K562 (cell line): Measurements from ENCODE around the gene RASD1. TPM values are rescaled to one million over a fixed set of nuclear protein-coding genes. Genes with fewer than 3 reads are reported as not detected.

Experiments used
- ATAC-seq: fragments of 200-7000 bp; cut with Tn5 transposase; 3 replicates; pipeline ENCODE4 v1.9.1; 2020; ENCODE audit warnings: moderate library complexity
- BruUV-seq: library from RNA; stranded (reverse); fragments of 400-500 nt; replicated peaks from 2 replicates; lab custom pipeline; 2021; lab: Mats Ljungman, UMichigan
- CTCF ChIA-PET: fragments of 300-600 bp; formaldehyde crosslinking; extraction: SDS; loops from one replicate; lab custom pipeline; 2021; ENCODE audit warnings: low intra/inter-chr PET ratio; lab: Yijun Ruan, JAX
- POLR2A ChIA-PET: fragments of 300-600, 350-650 bp; sonication (Branson Sonifier 250); formaldehyde crosslinking; extraction: SDS; loops from one replicate; lab custom pipeline; 2021; ENCODE audit warnings: antibody characterized with exemption, inconsistent platforms; lab: Yijun Ruan, JAX
- DNase-seq, 4 experiments: peaks; one replicate each; pipeline versions ENCODE4 v3.0.0 to v3.0.0-alpha.2; 2011 to 2018; ENCODE audit warnings: low spot score in 3 of 4, mixed read lengths in 3 of 4; ENCODE audit errors: extremely low read depth in 1 of 4
- FAIRE-seq: peaks from 2 replicates; lab custom pipeline; 2011; peaks lifted over from hg19 to GRCh38; lab: Jason Lieb, UNC
- H2AFZ ChIP-seq: 2 replicates; pipeline ENCODE4 v1.6.0; 2011; ENCODE audit warnings: low read depth, low read length, control low read depth, inconsistent platforms
- H3K27ac ChIP-seq: fragments of 200-600 bp; 3 replicates; pipeline ENCODE4 v1.8.0; 2011; ENCODE audit warnings: low read depth, mild to moderate bottlenecking, control low read depth, inconsistent platforms, low read length, moderate library complexity, mixed read lengths; ENCODE audit errors: extremely low read depth
- H3K27me3 ChIP-seq, 2 experiments: fragments of 300-600 bp in 1 of 2; 2 replicates in 1 of 2; 3 replicates in 1 of 2; pipeline versions ENCODE4 v1.6.0 to v1.8.0; 2011; ENCODE audit warnings: inconsistent platforms in 2 of 2, low read length in 2 of 2, mild to moderate bottlenecking in 1 of 2, mixed read lengths in 1 of 2, moderate library complexity in 1 of 2; ENCODE audit not compliant: control insufficient read depth in 2 of 2, insufficient read depth in 2 of 2
- H3K36me3 ChIP-seq: fragments of 300-600 bp; 3 replicates; pipeline ENCODE4 v1.8.0; 2011; ENCODE audit warnings: mild to moderate bottlenecking, low read length, inconsistent platforms; ENCODE audit not compliant: control insufficient read depth, insufficient read depth
- H3K4me1 ChIP-seq, 2 experiments: fragments of 200-600 bp in 1 of 2; replicated peaks in 1 of 2; 2 replicates in 1 of 2; 3 replicates in 1 of 2; pipeline versions ENCODE4 v1.5.1 to v1.8.0; 2011; ENCODE audit warnings: inconsistent platforms in 2 of 2, low read length in 2 of 2, mild to moderate bottlenecking in 1 of 2, mixed read lengths in 1 of 2, moderate library complexity in 1 of 2; ENCODE audit not compliant: control insufficient read depth in 2 of 2, insufficient read depth in 2 of 2
- H3K4me2 ChIP-seq: 2 replicates; pipeline ENCODE4 v1.6.1; 2011; ENCODE audit warnings: low read length, control low read depth, inconsistent platforms, mixed read lengths; ENCODE audit not compliant: insufficient read depth
- H3K4me3 ChIP-seq: fragments of 200-600 bp; sonication (generic), shearing (Covaris generic); 2 replicates; pipeline ENCODE4 v1.5.1; 2016; ENCODE audit warnings: control low read depth, inconsistent platforms
- H3K79me2 ChIP-seq: fragments of 200-600 bp; 3 replicates; pipeline ENCODE4 v1.8.0; 2011; ENCODE audit warnings: low read length, inconsistent platforms; ENCODE audit not compliant: control insufficient read depth, insufficient read depth
- H3K9ac ChIP-seq, 2 experiments: 2 replicates each; pipeline versions ENCODE4 v1.6.0 to v1.6.1; 2011; ENCODE audit warnings: low read depth in 2 of 2, low read length in 2 of 2, control low read depth in 1 of 2, inconsistent platforms in 1 of 2, mild to moderate bottlenecking in 1 of 2, mixed read lengths in 1 of 2; ENCODE audit not compliant: insufficient read depth in 1 of 2
- H3K9me1 ChIP-seq: one replicate; pipeline ENCODE4 v1.6.0; 2011; ENCODE audit warnings: inconsistent platforms, mild to moderate bottlenecking, low read length, moderate library complexity; ENCODE audit not compliant: control insufficient read depth, insufficient read depth
- H3K9me3 ChIP-seq: replicated peaks from 2 replicates; pipeline ENCODE4 v1.5.1; 2011; ENCODE audit warnings: low read depth, low read length, inconsistent platforms; ENCODE audit not compliant: control insufficient read depth, insufficient read depth
- H4K20me1 ChIP-seq: replicated peaks from 2 replicates; pipeline ENCODE4 v1.6.1; 2011; ENCODE audit warnings: low read length, inconsistent platforms, mixed read lengths; ENCODE audit not compliant: control insufficient read depth, insufficient read depth
- EHMT2 ChIP-seq: fragments of 450-650 bp; IDR thresholded peaks from 2 replicates; pipeline ENCODE4 v1.6.1; 2018; ENCODE audit warnings: antibody characterized with exemption
- FOSL1 ChIP-seq: fragments of 200-800 bp; sonication (Bioruptor generic); conservative IDR thresholded peaks from 2 replicates; pipeline ENCODE4 v1.6.1; 2016; ENCODE audit warnings: missing genetic modification characterization, missing compliant biosample characterization
- FOXJ2 ChIP-seq: fragments of 200-800 bp; sonication (Bioruptor generic); IDR thresholded peaks from 2 replicates; pipeline ENCODE4 v1.6.1; 2016; ENCODE audit warnings: missing genetic modification characterization, missing compliant biosample characterization
- GABPA ChIP-seq: fragments of 200-800 bp; sonication (Bioruptor generic); conservative IDR thresholded peaks from 2 replicates; pipeline ENCODE4 v1.6.1; 2016; ENCODE audit warnings: low read depth, missing genetic modification characterization, missing compliant biosample characterization
- MEF2D ChIP-seq: conservative IDR thresholded peaks from 2 replicates; pipeline ENCODE4 v1.6.1; 2016; ENCODE audit warnings: low read depth, missing genetic modification characterization, missing compliant biosample characterization
- MYBL2 ChIP-seq, 2 experiments: fragments of 450-650 bp in 1 of 2; sonication (generic) in 1 of 2; formaldehyde crosslinking in 1 of 2; IDR thresholded peaks; 2 replicates each; pipeline versions ENCODE4 v1.6.1 to v1.8.1; 2017 to 2022; ENCODE audit warnings: borderline replicate concordance in 1 of 2, inconsistent platforms in 1 of 2, low read depth in 1 of 2, mild to moderate bottlenecking in 1 of 2, missing genetic modification reagents in 1 of 2, moderate library complexity in 1 of 2
- NR1H2 ChIP-seq: sonication (generic); formaldehyde crosslinking; IDR thresholded peaks from 2 replicates; pipeline ENCODE4 v1.4.0; 2020; ENCODE audit warnings: mild to moderate bottlenecking, missing genetic modification reagents
- TFAM ChIP-seq: fragments of 250-450 bp; sonication (Bioruptor Pico); conservative IDR thresholded peaks from 2 replicates; pipeline ENCODE4 v1.5.0; 2021; ENCODE audit warnings: mild to moderate bottlenecking, moderate library complexity
- WGBS: fragments of 100-300 bp; shearing (Covaris generic); methylation state at CpG from one replicate; pipeline ENCODE4 v1.1.6; 2016; ENCODE audit warnings: low coverage, mixed read lengths; ENCODE audit not compliant: insufficient coverage; ENCODE audit errors: missing lambda C conversion rate; 5-methylcytosine and 5-hydroxymethylcytosine counted together
- in situ Hi-C: fragments of 300-500 bp; cut with MboI; formaldehyde crosslinking; loops from 4 replicates; pipeline ENCODE4 v1.15.0; 2018; ENCODE audit warnings: inconsistent platforms, mixed read lengths
- intact Hi-C: fragments of 100-400 bp; cut with micrococcal nuclease; formaldehyde crosslinking; loops from 2 replicates; pipeline ENCODE4 v1.14.2; 2022
- polyA plus RNA-seq, 8 experiments: library from polyadenylated mRNA; depleted of rRNA in 4 of 8; stranded (reverse) in 5 of 8; unstranded in 3 of 8; fragments of >200 nt; fragmentation: Nextera tagmentation in 2 of 8; fragmentation: Illumina TruSeq in 1 of 8; extraction: Ambion mirVana in 2 of 8; extraction: Trizol in 1 of 8; gene quantifications; 2 replicates each; pipeline versions ENCODE4 v1.2.1 to v1.2.3, GENCODE V29; 2011 to 2014; ENCODE audit warnings: inconsistent platforms in 1 of 8, missing spikeins in 1 of 8
- total RNA-seq, 7 experiments: library from RNA; depleted of rRNA in 6 of 7; stranded (reverse); fragments of >200 nt in 6 of 7; fragmentation: Illumina TruSeq in 2 of 7; extraction: Trizol in 2 of 7; gene quantifications; 2 replicates each; pipeline versions ENCODE4 v1.2.1 to v1.2.3, GENCODE V29; 2011 to 2021; ENCODE audit warnings: low replicate concordance in 1 of 7
- TF ChIP-seq, protein P1 (sequence below): fragments of 450-650 bp; IDR thresholded peaks from 2 replicates; pipeline ENCODE4 v1.6.1; 2016
- TF ChIP-seq, protein P2 (sequence below), 2 experiments: fragments of 450-650 bp in 1 of 2; sonication (generic) in 1 of 2; formaldehyde crosslinking in 1 of 2; IDR thresholded peaks in 1 of 2; conservative IDR thresholded peaks in 1 of 2; 2 replicates each; pipeline versions ENCODE4 v1.6.1 to v1.8.1; 2016 to 2023; ENCODE audit warnings: mild to moderate bottlenecking in 2 of 2, moderate library complexity in 2 of 2, inconsistent platforms in 1 of 2, missing genetic modification reagents in 1 of 2

RASD1 gene
- total and polyA plus RNA-seq, 9 of the 15 experiments (the other 6 are each of a cell fraction or from before 2014, with no cell fraction given), result 0.11 TPM; not detected in 8

DNA sequence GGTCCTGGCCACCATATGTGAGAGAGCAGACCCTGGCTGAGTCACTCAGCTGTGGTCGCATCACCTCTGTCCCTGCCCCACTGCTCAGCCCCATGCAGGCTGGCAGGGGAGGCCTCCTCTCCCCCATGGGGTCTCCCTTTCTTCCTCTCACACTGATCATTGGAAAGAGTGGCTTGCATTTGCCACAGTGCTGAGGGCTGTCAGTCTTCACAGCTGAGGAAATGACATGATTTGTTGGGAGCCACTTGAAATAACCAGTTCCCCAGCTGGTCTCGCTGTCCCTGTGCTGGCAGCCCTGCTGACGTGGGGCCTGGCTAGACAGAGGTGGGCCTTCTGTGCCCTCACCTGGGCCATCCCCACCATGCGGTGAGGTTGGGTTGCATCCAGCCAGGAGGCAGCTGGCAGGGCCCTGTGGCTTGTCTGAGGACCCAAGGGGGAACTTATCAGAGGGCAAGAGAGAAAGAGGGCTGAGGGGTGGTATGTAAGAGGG, 49.5 kb downstream of the RASD1 start:
- TF ChIP-seq MYBL2 (IDR thresholded peaks at IDR 0.05; ENCODE audit: low read depth) (no peak), MYBL2 (CRISPR knock-in tag; IDR thresholded peaks at IDR 0.05; ENCODE audit: borderline replicate concordance) (no peak)
- in situ Hi-C loops, result no loop called here
- Histone ChIP-seq H3K4me1 (no peaks in the 10 kb centered on the region), H3K4me3 (no peak overlapping the region), H3K9me1 (no peaks in the 10 kb centered on the region), H3K9ac (no peak overlapping the region; a peak in 1 of 4 replicates), H3K27ac (no peak overlapping the region), H3K79me2 (no peaks in the 10 kb centered on the region), H3K9me3 (no peaks in the 10 kb centered on the region; the same call in 1 of the 2 replicates), H4K20me1 (no peaks in the 10 kb centered on the region), H2AFZ (no peak overlapping the region), H3K36me3 (no peaks in the 10 kb centered on the region), H3K27me3 (peaks cover 16 to 56% of the 10 kb centered on the region in 2 experiments; a peak in 4 of 5 replicates), H3K4me2 (no peak overlapping the region)
- intact Hi-C loops, result loop anchor here (5.0 kb wide), 1 partner anchor 89 kb away; no protein-coding TSS in a partner anchor
- POLR2A ChIA-PET, result interaction anchor here (0.7 to 0.9 kb wide), 2 partner anchors 26 to 70 kb away, joined by 3 read pairs; no protein-coding TSS in a partner anchor
- no peak for DNase-seq
- ATAC-seq, result no peak
- no peak for FAIRE-seq
- no TSS peak for BruUV-seq
- CTCF ChIA-PET, result no interaction called here
- WGBS, result 0% methylated on average over 2 of the region's 4 CpGs

DNA sequence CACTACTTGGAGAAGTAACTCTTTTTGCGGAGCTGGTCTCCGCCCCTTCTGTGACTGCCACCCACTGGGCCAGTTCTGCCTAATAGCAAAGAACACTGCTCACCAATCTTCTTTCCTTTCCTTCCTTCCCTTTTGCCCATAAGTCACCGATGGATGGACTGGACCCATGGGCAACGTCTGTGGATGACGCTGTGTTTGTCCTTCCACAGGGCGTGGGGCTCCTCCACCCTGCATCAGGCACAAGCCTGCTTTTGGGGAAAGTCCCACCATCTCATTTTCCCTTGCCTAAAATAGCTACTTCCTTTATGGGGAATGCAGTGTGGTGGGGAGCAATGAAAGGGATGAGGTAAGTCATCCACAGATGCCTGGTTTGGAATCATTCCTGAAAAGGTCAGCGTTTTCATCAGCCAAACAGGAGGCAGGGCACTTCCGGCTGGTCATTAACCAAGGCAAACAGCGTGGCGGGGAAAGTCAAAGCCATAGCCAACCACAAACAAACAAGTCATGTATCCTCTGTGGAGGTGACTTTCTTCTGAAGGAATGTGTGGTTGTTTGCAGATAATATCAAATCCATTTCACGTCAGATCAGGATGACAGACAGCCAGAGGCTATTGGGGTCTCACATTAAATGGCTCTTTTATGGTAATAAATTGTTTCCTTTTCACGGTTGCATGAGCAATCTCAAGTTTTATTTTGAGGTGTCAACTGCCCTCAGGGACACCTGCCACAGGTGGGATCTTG, 50.1 kb downstream of the RASD1 start:
- Histone ChIP-seq H3K9ac (no peak overlapping the region; a peak in 1 of 4 replicates), H3K4me3 (no peak overlapping the region), H3K36me3 (no peaks in the 10 kb centered on the region), H3K4me1 (peaks cover 0 to 3% of the 10 kb centered on the region in 2 experiments; a peak in 3 of 5 replicates), H3K9me1 (no peaks in the 10 kb centered on the region), H3K4me2 (no peak overlapping the region), H2AFZ (no peak overlapping the region), H4K20me1 (no peaks in the 10 kb centered on the region), H3K9me3 (no peaks in the 10 kb centered on the region; the same call in 1 of the 2 replicates), H3K79me2 (no peaks in the 10 kb centered on the region), H3K27me3 (peaks cover 16 to 50% of the 10 kb centered on the region in 2 experiments; a peak in 4 of 5 replicates), H3K27ac (no peak overlapping the region)
- WGBS, result 7% methylated on average over 10 of the region's 12 CpGs
- ChIA-PET POLR2A (interaction anchor here (0.7 kb wide), 1 partner anchor 530 kb away, joined by 3 read pairs; no protein-coding TSS in a partner anchor), CTCF (no interaction called here)
- ATAC-seq (no peak; the same call in 2 of the 3 replicates), FAIRE-seq (no peak), DNase-seq (no peak)
- in situ Hi-C loops (no loop called here), intact Hi-C loops (loop anchor here (5.0 kb wide), 1 partner anchor 89 kb away; no protein-coding TSS in a partner anchor)
- no TSS peak for BruUV-seq
- TF ChIP-seq, protein P1, sequence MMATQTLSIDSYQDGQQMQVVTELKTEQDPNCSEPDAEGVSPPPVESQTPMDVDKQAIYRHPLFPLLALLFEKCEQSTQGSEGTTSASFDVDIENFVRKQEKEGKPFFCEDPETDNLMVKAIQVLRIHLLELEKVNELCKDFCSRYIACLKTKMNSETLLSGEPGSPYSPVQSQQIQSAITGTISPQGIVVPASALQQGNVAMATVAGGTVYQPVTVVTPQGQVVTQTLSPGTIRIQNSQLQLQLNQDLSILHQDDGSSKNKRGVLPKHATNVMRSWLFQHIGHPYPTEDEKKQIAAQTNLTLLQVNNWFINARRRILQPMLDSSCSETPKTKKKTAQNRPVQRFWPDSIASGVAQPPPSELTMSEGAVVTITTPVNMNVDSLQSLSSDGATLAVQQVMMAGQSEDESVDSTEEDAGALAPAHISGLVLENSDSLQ, result peak; percentile 24; the same call in 1 of the 2 replicates
- TF ChIP-seq MEF2D, result no peak
- peak; percentile 45 for TF ChIP-seq GABPA (tag)
- 0 out of 2 replicates have a peak, but pooled peaks have one; percentile 22 for TF ChIP-seq FOSL1
- no peak for TF ChIP-seq NR1H2 (CRISPR knock-in tag)
- TF ChIP-seq, protein P2, sequence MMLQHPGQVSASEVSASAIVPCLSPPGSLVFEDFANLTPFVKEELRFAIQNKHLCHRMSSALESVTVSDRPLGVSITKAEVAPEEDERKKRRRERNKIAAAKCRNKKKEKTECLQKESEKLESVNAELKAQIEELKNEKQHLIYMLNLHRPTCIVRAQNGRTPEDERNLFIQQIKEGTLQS (IDR thresholded peaks at IDR 0.05), result peak; percentile 13; the same call in 1 of the 2 replicates
- TF ChIP-seq, protein P2 (CRISPR knock-in tag; conservative IDR thresholded peaks at IDR 0.05), result no peak
- no peak for TF ChIP-seq FOXJ2 (tag)
- TF ChIP-seq EHMT2, result no peak
- no peak for TF ChIP-seq TFAM (CRISPR knock-in tag)
